Activated T-helper 1 cell treated with anti-CD3 and anti-CD28 coated beads, Interleukin-2, amount 50 U/mL, for 16 hours (primary cell): ENCODE measurements around the gene STAC3.

Experiments used
- DNase-seq, 2 donors: peaks; one replicate each; pipeline ENCODE4 v3.0.0-alpha.2; 2020; ENCODE audit warnings: low read depth in 1 of 2, low spot score in 1 of 2

STAC3 gene

GRCh38 chr12:57255916-57256315 lies 4.9 kb upstream of the STAC3 start:
- DNase-seq, result no peak

GRCh38 chr12:57254506-57255280 lies 3.7 kb upstream of the STAC3 start:
- DNase-seq, result no peak

GRCh38 chr12:57250541-57250940 lies 446 bp downstream of the STAC3 start:
- no peak for DNase-seq

- DNase-seq, result no peak
These were observed 1.8 kb downstream of the STAC3 start for GRCh38 chr12:57248934-57249742.

- no peak for DNase-seq
These were observed 3.9 kb downstream of the STAC3 start for GRCh38 chr12:57247041-57247440.

- no peak for DNase-seq
These were observed 6.7 kb downstream of the STAC3 start for GRCh38 chr12:57244312-57244696.

GRCh38 chr12:57243521-57244311 lies 7.3 kb downstream of the STAC3 start:
- DNase-seq, result peak; percentile 59 to 68

GRCh38 chr12:57242691-57243454 lies 8.1 kb downstream of the STAC3 start:
- DNase-seq, result peak in 1 of 2 donors; percentile 46

GRCh38 chr12:57242329-57242690 lies 8.7 kb downstream of the STAC3 start:
- DNase-seq, result no peak

- DNase-seq, result no peak
These were observed 9.3 kb downstream of the STAC3 start for GRCh38 chr12:57241402-57242310.

- DNase-seq, result no peak
These were observed 10.0 kb downstream of the STAC3 start for GRCh38 chr12:57240926-57241401.

GRCh38 chr12:57240066-57240921 lies 10.7 kb downstream of the STAC3 start:
- peak in 1 of 2 donors; percentile 66 for DNase-seq

GRCh38 chr12:57239587-57240065 lies 11.4 kb downstream of the STAC3 start:
- DNase-seq, result no peak

- DNase-seq, result peak; percentile 75 to 84
These were observed 12.0 kb downstream of the STAC3 start for GRCh38 chr12:57238854-57239554.

- DNase-seq, result no peak
These were observed 12.8 kb downstream of the STAC3 start for GRCh38 chr12:57237932-57238853.

GRCh38 chr12:57237596-57237931 lies 13.4 kb downstream of the STAC3 start:
- no peak for DNase-seq
